Fibroblast of pulmonary artery (primary cell): ENCODE measurements around the gene NUFIP2.

Experiments used
- DNase-seq: peaks from one replicate; pipeline ENCODE4 v3.0.0-alpha.2; 2010; ENCODE audit warnings: low read depth
- H3K4me3 ChIP-seq: replicated peaks from 2 replicates; pipeline ENCODE4 v1.5.1; 2011; ENCODE audit warnings: low read depth, mild to moderate bottlenecking, control low read depth, low read length, moderate library complexity
- TF ChIP-seq, protein P1 (sequence below): IDR thresholded peaks from 2 replicates; pipeline ENCODE4 v1.5.1; 2011; ENCODE audit warnings: mild to moderate bottlenecking, control low read depth, low read length, inconsistent platforms; ENCODE audit errors: missing control alignments

The NUFIP2 gene

DNA sequence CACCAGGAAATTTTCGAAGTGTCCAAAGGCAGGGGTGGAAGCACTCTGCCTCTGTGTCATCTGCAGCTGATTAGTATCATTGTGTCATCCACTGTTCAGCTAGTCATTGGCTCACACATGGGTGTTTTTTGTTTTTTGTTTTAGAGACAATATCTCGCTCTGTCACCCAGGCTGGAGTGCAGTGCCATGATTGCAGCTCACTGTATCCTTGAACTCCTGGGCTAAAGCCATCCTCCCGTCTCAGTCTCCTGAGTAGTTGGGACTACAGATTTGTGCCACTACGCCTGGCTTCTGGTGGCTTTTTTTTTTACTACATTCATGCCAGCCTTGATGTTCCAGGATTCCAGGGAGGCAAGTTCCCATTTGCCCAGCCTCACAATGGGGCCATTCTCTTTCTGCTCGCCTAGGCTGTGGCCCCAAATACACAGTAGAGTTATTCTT, 81.2 kb downstream of the NUFIP2 start:
- no peak for DNase-seq
- TF ChIP-seq, protein P1, sequence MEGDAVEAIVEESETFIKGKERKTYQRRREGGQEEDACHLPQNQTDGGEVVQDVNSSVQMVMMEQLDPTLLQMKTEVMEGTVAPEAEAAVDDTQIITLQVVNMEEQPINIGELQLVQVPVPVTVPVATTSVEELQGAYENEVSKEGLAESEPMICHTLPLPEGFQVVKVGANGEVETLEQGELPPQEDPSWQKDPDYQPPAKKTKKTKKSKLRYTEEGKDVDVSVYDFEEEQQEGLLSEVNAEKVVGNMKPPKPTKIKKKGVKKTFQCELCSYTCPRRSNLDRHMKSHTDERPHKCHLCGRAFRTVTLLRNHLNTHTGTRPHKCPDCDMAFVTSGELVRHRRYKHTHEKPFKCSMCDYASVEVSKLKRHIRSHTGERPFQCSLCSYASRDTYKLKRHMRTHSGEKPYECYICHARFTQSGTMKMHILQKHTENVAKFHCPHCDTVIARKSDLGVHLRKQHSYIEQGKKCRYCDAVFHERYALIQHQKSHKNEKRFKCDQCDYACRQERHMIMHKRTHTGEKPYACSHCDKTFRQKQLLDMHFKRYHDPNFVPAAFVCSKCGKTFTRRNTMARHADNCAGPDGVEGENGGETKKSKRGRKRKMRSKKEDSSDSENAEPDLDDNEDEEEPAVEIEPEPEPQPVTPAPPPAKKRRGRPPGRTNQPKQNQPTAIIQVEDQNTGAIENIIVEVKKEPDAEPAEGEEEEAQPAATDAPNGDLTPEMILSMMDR, result no peak
- H3K4me3 ChIP-seq, result no peak overlapping the region

GRCh38 chr17:29212094-29212631, 81.8 kb downstream of the NUFIP2 start:
- TF ChIP-seq, protein P1, result no peak
- no peak for DNase-seq
- no peak overlapping the region for H3K4me3 ChIP-seq

- TF ChIP-seq, protein P1, result no peak
- no peak for DNase-seq
- H3K4me3 ChIP-seq, result no peak overlapping the region
These were observed 83.1 kb downstream of the NUFIP2 start for GRCh38 chr17:29210879-29211278.

DNA sequence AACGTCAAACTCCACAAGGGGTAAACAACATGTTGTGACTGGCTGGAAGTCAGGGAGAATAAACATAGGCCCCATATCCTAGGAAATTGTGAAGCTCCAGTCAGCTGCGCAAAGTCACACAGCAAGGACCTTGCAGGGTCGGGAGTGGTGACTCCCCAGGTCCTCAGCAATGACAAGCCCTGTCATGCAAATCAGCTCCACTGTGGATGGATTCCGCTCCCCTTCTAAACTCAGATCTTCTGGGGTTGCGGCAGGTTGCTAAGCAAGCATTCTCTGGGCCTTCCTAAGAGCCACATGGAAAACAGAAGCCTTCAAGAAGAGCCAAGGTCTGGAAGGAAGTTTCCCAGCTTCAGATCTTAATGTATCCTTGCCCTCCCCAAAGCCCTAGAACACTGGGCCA, 84.9 kb downstream of the NUFIP2 start:
- DNase-seq, result no peak
- TF ChIP-seq, protein P1, result no peak
- H3K4me3 ChIP-seq, result no peak overlapping the region

GRCh38 chr17:29207975-29208374, 86.0 kb downstream of the NUFIP2 start:
- no peak for DNase-seq
- TF ChIP-seq, protein P1, result no peak
- H3K4me3 ChIP-seq, result no peak overlapping the region
